Measurements from ENCODE around the gene C5orf47.

The C5orf47 gene, protein sequence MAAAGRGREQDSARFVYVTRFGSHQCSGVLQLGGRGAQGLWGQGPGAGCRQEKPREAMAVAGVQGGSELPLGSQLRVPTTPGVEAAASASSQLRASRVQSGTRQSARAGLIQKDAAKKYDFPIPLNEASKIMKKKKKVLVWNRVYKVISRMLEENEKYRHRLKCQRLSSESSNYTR

DNA sequence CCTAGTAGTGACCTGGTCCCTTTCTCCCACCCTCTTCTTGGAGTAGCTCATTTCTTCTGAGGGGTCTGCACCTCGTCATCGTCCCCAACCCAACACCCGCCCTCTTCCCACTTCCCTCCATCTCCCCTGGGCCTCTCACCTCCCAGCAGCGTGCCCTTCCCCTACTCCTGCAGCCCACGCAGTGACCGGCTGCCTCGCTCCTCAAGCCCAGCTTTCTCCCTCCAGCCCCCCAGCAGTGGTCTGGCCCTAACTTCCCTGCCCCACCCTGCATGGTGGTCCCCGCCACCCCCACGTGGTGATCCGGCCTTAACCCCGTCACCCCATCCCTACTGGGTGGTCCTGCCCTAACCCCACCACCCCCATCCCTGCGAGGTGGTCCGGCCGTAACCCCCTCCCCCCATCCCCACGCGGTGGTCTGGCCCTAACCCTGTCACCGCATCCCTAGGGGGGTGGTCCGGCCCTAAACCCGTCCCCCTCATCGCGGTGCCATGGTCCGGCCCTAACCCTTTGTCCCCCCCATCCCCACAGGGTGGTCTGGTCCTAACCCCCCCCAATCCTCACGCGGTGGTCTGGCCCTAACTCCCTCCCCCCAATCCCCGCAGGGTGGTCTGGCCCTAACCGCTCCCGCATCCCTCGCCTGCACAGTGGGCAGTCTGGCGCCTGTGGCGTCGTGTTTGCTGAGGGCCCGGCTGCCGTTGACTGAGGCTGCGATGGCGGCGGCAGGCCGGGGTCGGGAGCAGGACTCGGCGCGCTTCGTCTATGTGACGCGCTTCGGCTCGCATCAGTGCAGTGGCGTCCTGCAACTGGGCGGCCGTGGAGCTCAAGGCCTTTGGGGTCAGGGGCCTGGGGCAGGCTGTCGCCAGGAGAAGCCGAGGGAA is at the start of gene C5orf47:
Gene C5orf47 (plus strand): TSS at position 617 of the 878 bp plus-strand sequence. CDS start 94 bp downstream, at position 711.
- no peak for DNase-seq (ENCODE audit: low read depth in 2 of 2)

GRCh38 chr5:173940269-173940668 is 48.7 kb upstream of the C5orf47 start:
- DNase-seq (ENCODE audit: low read depth in 2 of 2): no peak

GRCh38 chr5:173941102-173941501 is 47.9 kb upstream of the C5orf47 start:
- no peak for DNase-seq (ENCODE audit: low read depth in 2 of 2)

- DNase-seq (ENCODE audit: low read depth in 2 of 2): no peak
These were observed 47.1 kb upstream of the C5orf47 start for GRCh38 chr5:173941758-173942401.

DNA sequence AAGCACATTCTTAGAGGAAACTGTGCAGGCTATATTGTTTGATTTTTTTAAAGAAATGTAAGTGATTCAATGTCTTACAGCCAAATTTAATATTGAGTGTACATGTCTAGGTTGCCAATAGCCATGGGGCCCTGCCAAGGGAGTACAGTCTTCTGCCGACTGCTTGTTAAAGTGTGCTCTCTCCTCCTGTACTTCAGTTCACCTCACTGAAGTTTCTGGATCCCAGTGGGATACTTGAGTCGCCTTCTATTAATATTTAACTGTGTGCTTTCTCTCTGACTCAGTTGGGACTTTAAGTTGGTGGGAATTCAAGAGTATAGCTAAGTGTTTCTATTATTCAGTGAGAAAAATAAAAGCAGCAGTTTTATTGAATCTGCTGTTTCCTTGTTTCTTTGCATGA is 44.5 kb upstream of the C5orf47 start:
- no peak for DNase-seq (ENCODE audit: low read depth in 2 of 2)

GRCh38 chr5:173945160-173945559 is 43.8 kb upstream of the C5orf47 start:
- no peak for DNase-seq (ENCODE audit: low read depth in 2 of 2)

- DNase-seq (ENCODE audit: low read depth in 2 of 2): no peak
These were observed 42.6 kb upstream of the C5orf47 start for GRCh38 chr5:173946323-173946722.

- DNase-seq (ENCODE audit: low read depth in 2 of 2): no peak
These were observed 38.1 kb upstream of the C5orf47 start for GRCh38 chr5:173950829-173951228.

GRCh38 chr5:173953528-173954090 is 35.4 kb upstream of the C5orf47 start:
- no peak for DNase-seq (ENCODE audit: low read depth in 2 of 2)

GRCh38 chr5:173954671-173955521 is 34.1 kb upstream of the C5orf47 start:
- no peak for DNase-seq (ENCODE audit: low read depth in 2 of 2)

GRCh38 chr5:173960986-173961385 is 28.0 kb upstream of the C5orf47 start:
- DNase-seq (ENCODE audit: low read depth in 2 of 2): no peak

- no peak for DNase-seq (ENCODE audit: low read depth in 2 of 2)
These were observed 27.6 kb upstream of the C5orf47 start for GRCh38 chr5:173961418-173961817.

GRCh38 chr5:173962436-173962972 is 26.5 kb upstream of the C5orf47 start:
- DNase-seq (ENCODE audit: low read depth in 2 of 2): no peak

GRCh38 chr5:173963182-173963838 is 25.7 kb upstream of the C5orf47 start:
- DNase-seq (ENCODE audit: low read depth in 2 of 2): no peak

GRCh38 chr5:173963867-173964441 is 25.0 kb upstream of the C5orf47 start:
- no peak for DNase-seq (ENCODE audit: low read depth in 2 of 2)

GRCh38 chr5:173964506-173964905 is 24.5 kb upstream of the C5orf47 start:
- no peak for DNase-seq (ENCODE audit: low read depth in 2 of 2)

- no peak for DNase-seq (ENCODE audit: low read depth in 2 of 2)
These were observed 21.7 kb upstream of the C5orf47 start for GRCh38 chr5:173967241-173967640.

DNA sequence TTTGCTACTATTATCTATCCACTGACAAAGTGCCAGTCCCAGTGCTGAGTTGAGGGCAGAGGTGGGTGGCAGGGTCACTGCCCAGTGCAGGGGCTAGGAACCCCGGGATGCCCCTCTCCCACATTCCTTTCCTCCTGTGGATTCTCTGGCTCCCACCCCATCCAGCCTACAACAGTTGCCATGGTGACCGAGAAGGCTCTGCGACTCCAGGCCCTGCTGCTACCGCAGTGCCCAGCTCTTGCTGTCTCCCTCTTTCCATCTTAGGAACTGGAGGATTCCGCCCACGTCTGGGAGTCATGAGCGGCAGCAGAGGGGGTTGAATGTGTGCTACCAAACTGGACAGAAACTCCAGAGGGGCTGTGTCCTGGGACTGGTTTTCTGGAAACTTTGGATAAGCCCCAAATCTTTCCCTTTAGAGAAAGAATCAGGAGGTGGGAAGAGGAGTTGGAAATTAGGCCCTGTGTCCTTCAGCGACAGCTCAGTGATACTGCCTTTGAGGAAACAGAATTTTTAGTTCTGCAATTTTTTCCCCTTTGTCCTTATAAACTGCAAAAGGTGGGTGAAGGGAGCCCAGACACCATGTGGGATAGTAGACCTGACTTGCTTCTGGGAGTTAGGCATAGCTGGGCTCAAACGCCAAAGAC is 20.7 kb upstream of the C5orf47 start:
- DNase-seq (ENCODE audit: low read depth in 2 of 2): no peak

DNA sequence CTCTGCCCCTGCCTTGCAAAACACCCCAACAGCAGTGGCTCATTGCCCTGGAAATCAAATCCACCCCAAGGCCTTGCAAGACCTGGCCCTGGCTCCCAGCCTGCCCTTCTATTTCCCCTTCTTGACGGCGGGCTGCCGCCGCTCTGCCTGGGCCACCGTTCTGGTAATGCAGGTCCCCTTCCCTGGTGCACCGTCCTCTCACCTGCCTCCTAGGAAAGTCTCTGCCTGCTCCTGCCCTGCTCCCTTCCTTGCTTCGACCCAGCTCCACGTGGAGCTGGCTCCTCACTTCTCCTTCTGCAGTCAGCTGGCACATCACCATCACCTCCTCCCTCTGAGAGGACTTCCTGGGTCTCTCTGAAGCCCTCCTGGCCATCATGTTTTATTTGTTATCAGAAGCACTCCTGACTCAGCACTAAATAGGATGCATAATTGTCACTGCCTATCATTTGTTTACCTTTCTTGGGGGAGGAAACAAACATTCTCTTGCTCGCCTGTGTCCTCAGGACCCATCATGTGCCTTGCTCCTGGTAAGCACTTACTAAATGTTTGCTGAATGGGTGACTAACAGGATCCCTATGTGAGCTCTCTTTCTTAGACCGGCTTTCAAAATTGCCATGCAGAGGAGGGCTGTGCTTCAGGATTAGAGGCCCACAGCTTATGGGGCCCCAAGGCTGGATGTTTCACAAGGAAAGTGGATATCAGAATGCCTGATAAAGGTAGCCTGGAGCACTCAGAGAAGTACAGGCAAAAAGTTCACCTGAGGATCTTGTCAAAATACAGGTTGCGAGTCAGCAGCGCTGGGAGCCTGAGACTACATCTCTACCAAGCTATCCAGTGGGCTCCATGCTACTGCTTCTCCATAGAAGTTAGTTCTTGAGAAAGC is 19.6 kb upstream of the C5orf47 start:
- DNase-seq (ENCODE audit: low read depth in 2 of 2): no peak

All from stimulated activated CD4-positive, alpha-beta T cell treated with anti-CD3 and anti-CD28 coated beads, Interleukin-1b, Interleukin-23, amount 100 ng/mL, for 1 hour (primary cell).